Dedifferentiated amniotic fluid mesenchymal stem cell (primary cell): ENCODE data around the gene OR2A7.
"Not testable (repeated sequence)": the region's sequence is repeated elsewhere in the genome, so short reads cannot be mapped to it uniquely, and the experiment has no call there.

Source experiments
- DNase-seq: peaks from one replicate; pipeline ENCODE4 v3.0.0-alpha.2; 2016; ENCODE audit errors: extremely low spot score

OR2A7 gene

GRCh38 chr7:144264692-144265091, at the start of gene OR2A7:
TSS of gene OR2A7 (minus strand) at chr7:144264792. CDS start at chr7:144259628, 5,164 bp downstream.
- not testable (repeated sequence) for DNase-seq

- not testable (repeated sequence) for DNase-seq
Observed at GRCh38 chr7:144311872-144312469, 47.4 kb upstream of the OR2A7 start, which contains the start of gene OR2A1. TSS of gene OR2A1 (plus strand) at chr7:144312419. CDS start at chr7:144318125, 5,706 bp downstream.

GRCh38 chr7:144311218-144311617, 46.6 kb upstream of the OR2A7 start:
- not testable (repeated sequence) for DNase-seq

- not testable (repeated sequence) for DNase-seq
Observed at GRCh38 chr7:144309702-144310101, 45.1 kb upstream of the OR2A7 start.

GRCh38 chr7:144305156-144305555, 40.6 kb upstream of the OR2A7 start:
- not testable (repeated sequence) for DNase-seq

DNA sequence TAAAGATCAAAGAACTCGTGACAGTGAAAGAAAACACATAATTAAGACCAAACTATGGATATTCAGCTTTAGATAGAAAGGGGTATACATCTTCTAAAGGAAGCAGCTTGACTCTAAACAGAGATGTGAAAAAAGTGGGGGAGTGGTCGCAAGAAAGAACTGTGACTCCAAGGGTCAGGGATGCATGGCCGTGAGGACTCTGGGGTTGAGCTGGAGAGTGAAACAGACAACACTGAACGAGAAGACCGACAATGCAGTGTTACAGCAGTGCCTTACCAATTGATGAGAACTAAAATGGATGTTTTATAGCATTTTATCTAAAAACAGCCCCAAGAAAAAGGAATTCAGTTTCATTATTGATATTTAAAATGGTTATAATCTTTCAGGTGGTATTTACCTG, 39.0 kb upstream of the OR2A7 start:
- not testable (repeated sequence) for DNase-seq

DNA sequence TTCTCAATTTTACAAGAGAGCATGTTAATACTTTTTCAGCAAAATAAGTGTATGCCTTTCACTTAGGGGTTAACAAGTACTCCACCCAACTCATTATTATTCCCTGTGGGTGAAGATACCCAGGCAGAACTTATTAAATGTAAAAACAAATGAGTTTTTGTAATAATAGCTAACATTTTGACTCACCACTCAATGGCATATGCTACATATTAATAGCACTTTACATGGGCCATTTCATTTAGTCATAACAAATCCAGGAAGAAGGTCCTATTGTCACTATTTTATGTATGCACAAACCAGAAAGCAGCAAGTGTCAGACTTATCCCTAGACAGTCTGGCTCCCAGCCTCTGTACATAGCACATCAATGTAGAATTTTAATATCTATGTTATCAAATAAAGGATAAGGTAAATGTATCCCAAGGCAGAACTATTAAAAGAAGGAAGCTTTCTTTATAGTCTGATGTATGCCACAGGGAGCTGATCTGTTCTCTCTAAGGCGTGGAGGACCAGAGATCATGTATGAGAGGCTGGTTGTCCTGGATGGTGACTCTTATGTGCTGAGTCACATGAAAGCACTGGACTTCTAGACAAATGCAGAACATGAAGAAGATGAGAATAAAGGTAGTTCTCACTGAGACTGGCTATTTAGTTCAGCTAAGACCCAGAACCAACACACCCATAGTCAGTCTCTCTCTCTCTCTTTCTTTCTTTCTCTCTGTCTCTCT, 38.1 kb upstream of the OR2A7 start:
- not testable (repeated sequence) for DNase-seq

DNA sequence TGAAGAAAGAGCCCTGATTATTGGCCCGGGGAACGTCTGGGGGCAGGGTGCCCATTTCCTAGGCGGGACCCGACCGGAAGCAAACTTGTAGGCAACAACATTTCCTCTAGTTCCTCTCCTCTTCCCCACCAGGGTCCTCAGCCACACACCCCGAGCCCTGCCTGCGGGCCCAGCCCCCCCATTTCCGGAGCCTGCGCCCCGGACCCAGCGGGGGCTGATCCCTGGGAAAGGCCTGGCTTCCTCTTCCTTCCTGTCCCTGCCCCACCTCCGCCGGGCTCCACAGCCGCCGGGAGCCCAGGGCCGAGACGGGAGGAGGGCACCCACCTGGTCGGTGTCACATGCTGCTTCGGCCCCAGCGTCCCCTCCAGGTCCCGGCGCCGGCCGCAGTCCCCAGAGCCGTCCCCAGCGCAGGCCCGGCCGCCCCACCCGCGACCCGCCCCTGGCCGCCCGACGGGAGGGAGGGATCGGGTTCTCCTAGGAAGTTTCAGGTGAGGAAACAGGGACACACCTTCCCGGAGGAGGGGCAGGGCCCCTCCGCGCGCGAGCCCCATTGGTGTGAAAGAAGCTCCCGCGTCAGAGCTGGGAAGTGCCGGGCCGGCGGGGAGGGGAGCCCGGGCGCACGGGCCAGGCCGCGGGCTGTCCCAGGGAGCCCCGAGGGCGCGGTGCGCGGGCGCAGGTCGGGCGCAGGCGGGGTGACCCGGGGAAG, 29.4 kb upstream of the OR2A7 start:
- not testable (repeated sequence) for DNase-seq

DNA sequence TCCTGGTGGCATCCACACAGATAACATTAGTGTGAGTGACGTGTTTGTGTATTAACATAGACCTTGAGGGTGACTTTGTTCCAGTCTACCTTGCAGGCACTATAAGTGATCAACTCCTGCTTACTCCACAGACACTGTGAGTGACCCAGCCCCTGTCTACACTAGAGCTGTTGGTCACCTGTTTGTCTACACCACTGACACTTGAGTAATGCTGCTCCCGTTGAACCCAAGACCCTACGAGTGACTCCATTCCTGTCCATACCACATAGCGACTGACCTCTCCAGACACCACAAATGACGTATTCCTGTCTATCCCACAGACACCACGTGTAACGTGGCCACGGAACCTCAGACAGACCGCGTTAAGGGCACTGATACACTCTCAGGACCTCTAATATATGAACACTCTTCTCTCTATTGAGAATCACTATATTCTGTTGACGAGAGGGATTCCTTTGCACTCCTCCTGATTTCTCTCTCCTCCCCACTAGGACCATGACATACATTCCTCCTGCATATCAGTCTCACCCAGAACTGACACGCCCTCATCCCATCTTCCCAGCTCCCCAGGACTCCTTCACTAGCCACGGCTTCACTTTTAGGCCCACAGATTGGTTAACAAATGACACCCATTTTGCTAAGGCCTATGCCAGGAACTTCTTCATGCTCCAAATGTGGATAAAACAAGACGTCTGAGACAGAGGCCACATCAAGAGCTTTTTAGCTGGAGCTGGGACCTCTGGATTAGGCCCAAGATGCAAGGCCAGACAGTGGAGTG, 28.0 kb upstream of the OR2A7 start:
- DNase-seq: not testable (repeated sequence)

DNA sequence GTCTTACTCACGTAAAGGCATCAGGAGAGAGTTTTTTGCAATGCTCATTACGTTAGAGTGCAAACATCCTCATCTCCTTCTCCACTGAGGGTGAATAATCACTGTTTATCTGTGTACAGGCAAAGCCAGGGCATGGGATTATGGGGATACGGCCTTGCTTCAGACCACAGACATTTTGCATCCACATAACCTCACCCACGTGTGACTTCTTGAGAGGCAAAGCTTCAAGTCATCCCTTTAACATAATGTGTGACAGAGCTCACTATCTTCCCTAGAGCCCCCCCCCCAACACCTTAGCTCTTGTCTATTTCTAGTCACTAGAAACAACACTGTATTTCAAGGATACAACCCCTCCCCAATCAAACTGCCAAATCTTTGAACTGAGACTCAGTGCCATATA, 27.0 kb upstream of the OR2A7 start:
- not testable (repeated sequence) for DNase-seq

DNA sequence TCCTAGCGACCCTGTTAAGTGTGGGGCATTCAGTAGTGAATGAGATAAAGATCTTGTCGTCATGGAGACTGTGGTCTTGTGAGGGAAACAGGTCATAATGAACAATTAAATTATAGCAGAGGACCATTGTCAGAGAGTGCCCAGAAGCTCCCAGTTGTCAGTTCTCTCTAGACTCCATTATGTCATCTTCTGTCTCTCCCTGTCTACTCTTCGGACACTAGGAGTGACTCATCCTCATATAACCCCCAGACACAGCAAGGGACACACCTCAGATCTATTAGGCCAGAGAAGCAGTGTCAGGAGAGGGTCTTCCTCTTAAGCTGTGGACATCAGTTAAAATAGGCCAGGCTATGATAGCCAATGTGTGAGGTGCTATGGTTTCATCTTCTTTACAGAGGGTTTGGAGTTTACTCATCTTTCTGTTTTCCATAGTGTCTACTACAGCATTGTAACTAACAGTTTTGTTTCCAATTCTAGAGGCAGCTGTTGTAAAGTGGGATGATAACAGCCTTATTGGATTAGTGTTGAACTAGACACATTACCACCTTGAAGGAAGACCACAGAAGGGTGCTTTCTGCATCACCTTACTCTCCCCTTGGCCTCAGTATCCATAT, 22.7 kb upstream of the OR2A7 start:
- DNase-seq: not testable (repeated sequence)

DNA sequence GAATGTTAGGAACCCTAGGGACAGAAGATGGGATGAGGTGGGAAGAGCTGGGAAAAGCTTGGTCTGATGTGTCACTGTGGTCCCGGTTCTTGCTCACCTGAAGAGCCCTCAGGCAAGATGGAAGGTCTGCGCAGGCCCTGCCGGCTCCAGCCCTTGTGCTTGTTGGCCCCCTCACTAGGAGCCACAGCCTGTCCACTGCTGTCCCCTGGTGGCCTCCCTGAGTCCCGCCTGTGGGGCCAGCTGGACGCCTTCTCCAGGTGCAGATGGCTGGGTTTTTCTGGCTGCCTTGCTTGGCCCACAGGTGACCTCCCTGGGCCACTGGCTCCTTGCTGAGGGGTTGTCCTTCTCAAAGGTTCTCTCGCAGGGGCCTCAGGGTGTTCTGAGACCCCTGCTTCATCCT, 19.1 kb upstream of the OR2A7 start:
- not testable (repeated sequence) for DNase-seq

- not testable (repeated sequence) for DNase-seq
Observed at GRCh38 chr7:144282490-144282889, 17.9 kb upstream of the OR2A7 start.

DNA sequence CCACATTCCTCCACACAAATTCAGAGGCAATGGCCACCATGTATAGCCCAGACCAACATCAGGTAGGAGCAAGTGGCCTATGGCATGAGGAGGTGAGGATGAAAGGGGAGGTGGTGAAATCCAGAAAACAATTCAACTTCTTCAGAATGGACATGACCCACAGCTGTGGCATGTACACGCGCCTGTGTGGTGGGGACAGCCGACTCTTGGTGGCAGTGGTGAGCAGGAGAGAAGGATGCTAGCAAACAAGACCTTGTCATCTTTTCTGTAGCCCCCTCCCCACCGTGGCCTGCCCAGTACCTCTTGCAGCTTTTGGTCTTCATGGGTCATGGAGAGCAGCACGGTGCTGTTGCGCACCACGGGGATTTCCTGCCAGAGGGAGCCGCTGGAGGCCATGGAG, 17.4 kb upstream of the OR2A7 start:
- not testable (repeated sequence) for DNase-seq

DNA sequence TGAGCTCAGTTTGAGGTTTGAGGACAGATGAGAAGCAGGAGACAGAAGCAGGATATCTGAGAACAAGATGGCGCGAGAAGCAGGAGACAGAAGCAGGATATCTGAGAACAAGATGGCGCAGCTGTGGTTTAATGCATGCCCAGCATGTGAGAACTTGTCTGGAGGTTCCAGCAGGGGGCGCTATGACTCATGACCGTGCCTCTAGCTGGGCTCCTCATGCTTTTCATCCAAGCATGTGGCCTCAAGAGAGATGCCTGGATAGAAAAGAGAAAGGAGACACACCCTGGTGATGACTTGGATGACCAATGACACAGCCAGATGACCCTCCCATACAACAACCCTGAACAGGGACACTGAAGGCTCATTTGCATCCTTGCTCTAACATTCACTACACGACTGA, 15.4 kb upstream of the OR2A7 start:
- DNase-seq: not testable (repeated sequence)

GRCh38 chr7:144275281-144275680, 10.7 kb upstream of the OR2A7 start:
- DNase-seq: not testable (repeated sequence)

- DNase-seq: not testable (repeated sequence)
Observed at GRCh38 chr7:144269188-144269587, 4.6 kb upstream of the OR2A7 start, which contains the start of gene CTAGE8. TSS of gene CTAGE8 (minus strand) at chr7:144269288. CDS start at chr7:144269250, 38 bp downstream.

- DNase-seq: not testable (repeated sequence)
Observed at GRCh38 chr7:144262128-144262527, 2.5 kb downstream of the OR2A7 start.

- not testable (repeated sequence) for DNase-seq
Observed at GRCh38 chr7:144259067-144259466, 5.5 kb downstream of the OR2A7 start.

DNA sequence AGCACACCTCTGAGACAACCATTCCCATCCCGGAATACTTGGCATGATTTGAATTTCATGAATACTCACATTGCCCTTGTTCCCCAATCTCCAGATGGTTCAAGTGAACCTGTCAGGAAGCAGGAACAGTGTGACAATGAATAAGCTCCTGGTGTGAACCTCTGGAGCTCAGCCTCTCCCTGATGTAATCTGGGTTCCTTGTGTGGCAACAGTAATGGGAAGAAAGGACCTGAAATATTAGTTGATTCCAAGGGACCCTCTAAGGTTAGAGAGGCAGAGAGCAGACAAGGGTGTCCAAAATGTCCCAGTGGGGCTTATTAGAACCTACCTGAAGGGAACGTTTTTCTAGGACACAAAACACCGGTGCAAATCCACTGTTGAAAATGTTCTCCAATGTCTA, 8.5 kb downstream of the OR2A7 start:
- no peak for DNase-seq

GRCh38 chr7:144255471-144255897, 9.1 kb downstream of the OR2A7 start:
- no peak for DNase-seq
